Loucy (cell line): Measurements from ENCODE around the gene RAB6B.

Experiments used
- H2AFZ ChIP-seq: fragments of 200-600 bp; sonication (generic); 2 replicates; pipeline ENCODE4 v1.6.0; 2016; ENCODE audit warnings: antibody characterized with exemption, mild to moderate bottlenecking, low read length, moderate library complexity
- H3F3A ChIP-seq: fragments of 200-600 bp; 2 replicates; pipeline ENCODE4 v1.6.0; 2016; ENCODE audit warnings: antibody characterized with exemption, low read depth, mild to moderate bottlenecking
- H3K27me3 ChIP-seq: fragments of 200-600 bp; sonication (generic); 2 replicates; pipeline ENCODE4 v1.6.1; 2014; ENCODE audit warnings: low read length, mild to moderate bottlenecking; ENCODE audit not compliant: insufficient read depth, poor library complexity, severe bottlenecking
- H3K36me3 ChIP-seq: fragments of 200-600 bp; sonication (generic); 2 replicates; pipeline ENCODE4 v1.6.1; 2016; ENCODE audit warnings: low read length; ENCODE audit not compliant: insufficient read depth
- H3K4me1 ChIP-seq: fragments of 200-600 bp; sonication (generic); 2 replicates; pipeline ENCODE4 v1.5.1; 2014; ENCODE audit warnings: low read length, mild to moderate bottlenecking; ENCODE audit not compliant: insufficient read depth, poor library complexity, severe bottlenecking
- H3K4me2 ChIP-seq: fragments of 200-600 bp; sonication (generic); 2 replicates; pipeline ENCODE4 v1.6.0; 2014; ENCODE audit warnings: antibody characterized with exemption, low read length, low read depth, mild to moderate bottlenecking; ENCODE audit not compliant: poor library complexity, severe bottlenecking
- H3K4me3 ChIP-seq: fragments of 200-600 bp; sonication (generic); 2 replicates; pipeline ENCODE4 v1.5.1; 2014; ENCODE audit warnings: low read length, mild to moderate bottlenecking, mixed read lengths; ENCODE audit not compliant: poor library complexity, severe bottlenecking
- H3K79me2 ChIP-seq: fragments of 200-600 bp; sonication (generic); 2 replicates; pipeline ENCODE4 v1.6.1; 2014; ENCODE audit warnings: low read length; ENCODE audit not compliant: insufficient read depth
- H3K9ac ChIP-seq: fragments of 200-600 bp; sonication (generic); 2 replicates; pipeline ENCODE4 v1.6.0; 2014; ENCODE audit warnings: mild to moderate bottlenecking, low read depth, low read length, moderate library complexity; ENCODE audit not compliant: poor library complexity, severe bottlenecking
- H3K9me2 ChIP-seq: fragments of 200-600 bp; sonication (generic); replicated peaks from 2 replicates; pipeline ENCODE4 v1.6.1; 2016; ENCODE audit warnings: low read depth, low read length, mixed read lengths
- H3K9me3 ChIP-seq: fragments of 200-600 bp; sonication (generic); 2 replicates; pipeline ENCODE4 v1.6.1; 2014; ENCODE audit warnings: mild to moderate bottlenecking, antibody characterized with exemption, low read length, low read depth; ENCODE audit not compliant: insufficient read depth
- H4K20me1 ChIP-seq: fragments of 200-600 bp; sonication (generic); 2 replicates; pipeline ENCODE4 v1.6.0; 2014; ENCODE audit warnings: antibody characterized with exemption, low read length, mild to moderate bottlenecking; ENCODE audit not compliant: insufficient read depth, poor library complexity, severe bottlenecking
- EZH2phosphoT487 ChIP-seq: fragments of 200-600 bp; IDR thresholded peaks from 2 replicates; pipeline ENCODE4 v1.6.1; 2018; ENCODE audit warnings: antibody characterized with exemption, mild to moderate bottlenecking, moderate library complexity, borderline replicate concordance
- TF ChIP-seq, protein P1 (sequence below): fragments of 200-600 bp; sonication (generic); conservative IDR thresholded peaks from 2 replicates; pipeline ENCODE4 v1.5.1; 2014; ENCODE audit warnings: mild to moderate bottlenecking, antibody characterized with exemption, low read length

The RAB6B gene

DNA sequence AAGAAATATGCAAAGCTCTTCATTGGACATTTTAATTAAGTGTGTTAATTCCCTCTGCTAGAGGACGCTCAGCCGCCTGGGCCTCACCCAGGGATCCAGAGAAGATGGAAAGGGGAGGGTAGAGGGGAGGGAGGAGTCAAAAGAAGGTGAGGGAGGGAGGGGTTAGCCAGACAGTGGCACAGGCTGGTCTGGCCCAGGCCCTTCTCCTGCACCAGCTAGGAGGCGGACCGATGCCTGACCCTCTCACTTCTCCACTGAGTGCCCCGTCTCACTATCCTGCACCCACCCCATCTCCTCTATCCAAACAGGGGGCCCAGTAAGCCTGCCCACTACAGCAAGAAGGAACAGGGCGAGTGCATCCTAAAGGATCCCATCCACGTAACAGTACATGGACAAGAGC lies 22.9 kb downstream of the RAB6B start:
- H3F3A ChIP-seq: no peaks in the 10 kb centered on the region

DNA sequence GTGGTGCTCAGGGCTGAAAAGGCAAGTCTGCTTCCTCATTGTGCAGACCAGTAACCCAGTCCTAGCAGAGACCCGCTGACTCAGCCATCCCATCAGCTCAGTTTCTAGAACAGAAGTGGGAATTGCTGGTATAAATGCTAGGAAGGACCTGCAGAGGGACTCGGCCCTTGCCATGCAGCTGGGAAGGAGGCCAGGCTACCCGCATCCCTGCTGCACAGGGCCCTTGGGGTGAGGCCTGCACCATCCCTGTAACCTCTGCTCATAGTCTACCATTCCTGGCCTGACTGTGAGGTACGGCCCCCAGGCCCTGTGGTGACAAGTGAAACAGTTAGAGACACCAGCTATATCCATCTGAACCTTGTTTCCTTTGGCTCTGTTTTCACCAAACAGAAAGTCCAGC lies 23.5 kb downstream of the RAB6B start:
- H3K9me3 ChIP-seq: no peaks in the 10 kb centered on the region
- no peak overlapping the region for H3K9ac ChIP-seq
- H3K36me3 ChIP-seq: no peaks in the 10 kb centered on the region
- H4K20me1 ChIP-seq: no peaks in the 10 kb centered on the region
- no peak overlapping the region for H3K4me3 ChIP-seq
- H3K27me3 ChIP-seq: no peaks in the 10 kb centered on the region
- no peaks in the 10 kb centered on the region for H3K79me2 ChIP-seq
- H3K4me2 ChIP-seq: no peak overlapping the region
- no peak overlapping the region for H2AFZ ChIP-seq
- TF ChIP-seq, protein P1, sequence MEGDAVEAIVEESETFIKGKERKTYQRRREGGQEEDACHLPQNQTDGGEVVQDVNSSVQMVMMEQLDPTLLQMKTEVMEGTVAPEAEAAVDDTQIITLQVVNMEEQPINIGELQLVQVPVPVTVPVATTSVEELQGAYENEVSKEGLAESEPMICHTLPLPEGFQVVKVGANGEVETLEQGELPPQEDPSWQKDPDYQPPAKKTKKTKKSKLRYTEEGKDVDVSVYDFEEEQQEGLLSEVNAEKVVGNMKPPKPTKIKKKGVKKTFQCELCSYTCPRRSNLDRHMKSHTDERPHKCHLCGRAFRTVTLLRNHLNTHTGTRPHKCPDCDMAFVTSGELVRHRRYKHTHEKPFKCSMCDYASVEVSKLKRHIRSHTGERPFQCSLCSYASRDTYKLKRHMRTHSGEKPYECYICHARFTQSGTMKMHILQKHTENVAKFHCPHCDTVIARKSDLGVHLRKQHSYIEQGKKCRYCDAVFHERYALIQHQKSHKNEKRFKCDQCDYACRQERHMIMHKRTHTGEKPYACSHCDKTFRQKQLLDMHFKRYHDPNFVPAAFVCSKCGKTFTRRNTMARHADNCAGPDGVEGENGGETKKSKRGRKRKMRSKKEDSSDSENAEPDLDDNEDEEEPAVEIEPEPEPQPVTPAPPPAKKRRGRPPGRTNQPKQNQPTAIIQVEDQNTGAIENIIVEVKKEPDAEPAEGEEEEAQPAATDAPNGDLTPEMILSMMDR: no peak
- no peak for TF ChIP-seq EZH2phosphoT487
- H3K4me1 ChIP-seq: no peaks in the 10 kb centered on the region
- H3K9me2 ChIP-seq: no peaks in the 10 kb centered on the region
- no peaks in the 10 kb centered on the region for H3F3A ChIP-seq

More for the DNA sequence above, 22.9 kb downstream of the RAB6B start:
- Histone ChIP-seq H3K27me3 (no peaks in the 10 kb centered on the region), H3K9ac (no peak overlapping the region), H3K79me2 (no peaks in the 10 kb centered on the region), H3K9me2 (no peaks in the 10 kb centered on the region), H3K4me3 (no peak overlapping the region), H3K4me1 (no peaks in the 10 kb centered on the region), H3K9me3 (no peaks in the 10 kb centered on the region), H3K4me2 (no peak overlapping the region), H3K36me3 (no peaks in the 10 kb centered on the region), H2AFZ (no peak overlapping the region), H4K20me1 (no peaks in the 10 kb centered on the region)
- TF ChIP-seq EZH2phosphoT487: no peak
- TF ChIP-seq, protein P1: no peak

DNA sequence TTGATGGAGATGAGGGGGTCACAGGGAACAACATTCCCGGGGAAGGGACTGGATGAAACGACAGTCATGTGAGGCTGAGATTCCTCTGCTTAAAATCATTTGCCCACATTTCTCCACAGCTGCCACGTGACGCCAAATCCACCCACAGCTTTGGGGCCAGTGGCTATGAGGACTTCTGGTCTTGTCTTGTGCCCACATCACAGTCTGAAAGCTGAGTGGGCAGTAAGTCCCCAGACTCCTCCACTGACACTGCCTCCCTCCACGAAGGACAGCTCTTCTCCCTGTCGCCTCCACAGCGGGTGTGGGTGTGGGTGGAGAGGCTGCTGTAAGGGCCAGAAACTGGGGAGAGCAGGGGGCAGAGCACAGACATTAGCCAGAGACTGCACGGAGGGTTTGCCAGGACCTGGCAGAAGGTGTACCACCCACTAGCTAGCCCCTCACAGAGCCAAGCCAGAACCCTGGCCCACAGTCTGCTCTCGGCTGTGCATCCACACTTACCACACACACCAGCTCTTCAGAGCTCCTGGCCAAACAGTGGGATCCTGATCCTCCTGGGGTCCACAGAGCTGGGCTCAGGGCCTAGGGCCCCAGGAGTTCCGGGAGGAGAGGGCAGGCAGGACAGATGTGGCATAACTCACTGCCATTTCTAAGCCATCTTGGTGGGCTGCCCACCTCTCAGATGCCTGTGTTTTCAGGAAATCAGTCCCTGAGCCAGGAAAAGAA lies 24.2 kb downstream of the RAB6B start:
- H3K36me3 ChIP-seq: no peaks in the 10 kb centered on the region
- no peaks in the 10 kb centered on the region for H3F3A ChIP-seq
- H3K27me3 ChIP-seq: no peaks in the 10 kb centered on the region
- H3K4me1 ChIP-seq: no peaks in the 10 kb centered on the region
- H3K4me2 ChIP-seq: no peak overlapping the region
- no peaks in the 10 kb centered on the region for H3K9me2 ChIP-seq
- no peaks in the 10 kb centered on the region for H3K9me3 ChIP-seq
- no peak overlapping the region for H3K9ac ChIP-seq
- H2AFZ ChIP-seq: no peak overlapping the region
- TF ChIP-seq, protein P1: no peak
- no peak for TF ChIP-seq EZH2phosphoT487
- no peak overlapping the region for H3K4me3 ChIP-seq
- H4K20me1 ChIP-seq: no peaks in the 10 kb centered on the region
- no peaks in the 10 kb centered on the region for H3K79me2 ChIP-seq
